ENCODE results near the gene DND1. TPM values are rescaled to one million over a fixed set of nuclear protein-coding genes. Genes with fewer than 3 reads are reported as not detected.

DND1 gene
- total RNA-seq, 1 experiment from 2014 or later, result 1.8 TPM

GRCh38 chr5:140633021-140633471, 40.3 kb downstream of the DND1 start, which contains the start of gene CD14:
TSS of gene CD14 (minus strand) at chr5:140633175. CDS start at chr5:140633071, 104 bp downstream.
- Histone ChIP-seq H3K4me3 (ENCODE audit: low read depth in 2 of 2, low read length in 2 of 2) (peak within 1 kb of the TSS; percentile 41 to 54), H3K4me1 (ENCODE audit: control insufficient read depth, insufficient read depth, low read length) (peaks cover 8% of the 10 kb centered on the region), H3K27ac (ENCODE audit: low read length) (peak within 1 kb of the TSS; percentile 41; the same call in 1 of the 2 replicates), H3K9me3 (ENCODE audit: control insufficient read depth, insufficient read depth, low read depth, low read length) (peaks cover 5% of the 10 kb centered on the region; the same call in 1 of the 2 replicates), H3K36me3 (ENCODE audit: control insufficient read depth, insufficient read depth, low read length) (no peaks in the 10 kb centered on the region), H3K27me3 (ENCODE audit: control insufficient read depth, insufficient read depth, low read length) (no peaks in the 10 kb centered on the region)
- ChIA-PET CTCF (interaction anchor here (0.6 to 0.8 kb wide), 2 partner anchors 57 to 416 kb away, joined by 3 read pairs; no protein-coding TSS in a partner anchor), POLR2A (no interaction called here)
- intact Hi-C loops (cut with micrococcal nuclease; ENCODE audit: unreplicated experiment), result no loop called here
- no TSS peak for BruUV-seq (replicated peaks)
- peak; percentile 19; the same call in 1 of the 2 replicates for TF ChIP-seq CTCF (IDR thresholded peaks at IDR 0.05)
- no peak for TF ChIP-seq TCF7L2 (IDR thresholded peaks at IDR 0.05; ENCODE audit: low read depth, low read length)
- no peak for TF ChIP-seq POLR2AphosphoS5 (IDR thresholded peaks at IDR 0.05; ENCODE audit: low read depth, low read length)
- in situ Hi-C loops (cut with HindIII; ENCODE audit: low pct_unique_long_range_greater_than_20kb, low sequenced_read_pairs), result no loop called here
- ATAC-seq (peak; percentile 83), DNase-seq (ENCODE audit: low read depth, low spot score) (no peak)

GRCh38 chr5:140632366-140633020, 40.9 kb downstream of the DND1 start:
- H3K27ac ChIP-seq (ENCODE audit: low read length), result 0 out of 2 replicates have a peak overlapping the region, but pooled peaks have one; percentile 41
- in situ Hi-C loops (cut with HindIII; ENCODE audit: low pct_unique_long_range_greater_than_20kb, low sequenced_read_pairs), result no loop called here
- no peaks in the 10 kb centered on the region for H3K36me3 ChIP-seq (ENCODE audit: control insufficient read depth, insufficient read depth, low read length)
- H3K27me3 ChIP-seq (ENCODE audit: control insufficient read depth, insufficient read depth, low read length), result no peaks in the 10 kb centered on the region
- peaks cover 8% of the 10 kb centered on the region; the same call in 1 of the 2 replicates for H3K9me3 ChIP-seq (ENCODE audit: control insufficient read depth, insufficient read depth, low read depth, low read length)
- ATAC-seq (peak; percentile 81), DNase-seq (ENCODE audit: low read depth, low spot score) (no peak)
- ChIA-PET POLR2A (no interaction called here), CTCF (interaction anchor here (0.6 to 0.8 kb wide), 3 partner anchors 56 to 417 kb away, joined by 3 to 7 read pairs (median 3); no protein-coding TSS in a partner anchor)
- intact Hi-C loops (cut with micrococcal nuclease; ENCODE audit: unreplicated experiment), result no loop called here
- TF ChIP-seq SIN3A (IDR thresholded peaks at IDR 0.05; ENCODE audit: borderline replicate concordance, insufficient read depth, low read depth, low read length) (no peak), REST (IDR thresholded peaks at IDR 0.05; ENCODE audit: insufficient read depth in 1 of 2, low read depth in 2 of 2, low read length in 1 of 2) (no peak), TCF7L2 (IDR thresholded peaks at IDR 0.05; ENCODE audit: low read depth, low read length) (no peak), CTCF (IDR thresholded peaks at IDR 0.05) (no peak), POLR2AphosphoS5 (IDR thresholded peaks at IDR 0.05; ENCODE audit: low read depth, low read length) (no peak)
- peaks cover 8% of the 10 kb centered on the region for H3K4me1 ChIP-seq (ENCODE audit: control insufficient read depth, insufficient read depth, low read length)
- H3K4me3 ChIP-seq (ENCODE audit: low read depth in 2 of 2, low read length in 2 of 2), result peak overlapping the region; percentile 41 to 54
- no TSS peak for BruUV-seq (replicated peaks)
